Measurements from ENCODE around the gene HOMER2. TPM values are rescaled to one million over a fixed set of nuclear protein-coding genes. Genes with fewer than 3 reads are reported as not detected.

The HOMER2 gene
- polyA plus RNA-seq, 1 experiment: 0.83 TPM

GRCh38 chr15:82971218-82971984 lies 18.9 kb upstream of the HOMER2 start:
- no peak overlapping the region for H3K4me3 ChIP-seq (ENCODE audit: low read depth, low read length)
- no peaks in the 10 kb centered on the region for H3K36me3 ChIP-seq (ENCODE audit: control insufficient read depth, insufficient read depth, low read length)
- DNase-seq (ENCODE audit: low read depth): no peak
- CTCF ChIA-PET: interaction anchor here (0.6 kb wide), 1 partner anchor 316 kb away, joined by 3 read pairs; no protein-coding TSS in a partner anchor
- H3K27me3 ChIP-seq (ENCODE audit: control insufficient read depth, insufficient read depth, low read length): no peaks in the 10 kb centered on the region; the same call in 1 of the 2 replicates
- TF ChIP-seq CTCF (IDR thresholded peaks at IDR 0.05; ENCODE audit: insufficient read depth, low read depth, low read length): no peak
- POLR2A ChIA-PET: no interaction called here

GRCh38 chr15:82970696-82971095 lies 18.2 kb upstream of the HOMER2 start:
- no peaks in the 10 kb centered on the region; the same call in 1 of the 2 replicates for H3K27me3 ChIP-seq (ENCODE audit: control insufficient read depth, insufficient read depth, low read length)
- H3K36me3 ChIP-seq (ENCODE audit: control insufficient read depth, insufficient read depth, low read length): no peaks in the 10 kb centered on the region
- H3K4me3 ChIP-seq (ENCODE audit: low read depth, low read length): no peak overlapping the region
- no peak for TF ChIP-seq CTCF (IDR thresholded peaks at IDR 0.05; ENCODE audit: insufficient read depth, low read depth, low read length)
- POLR2A ChIA-PET: no interaction called here
- CTCF ChIA-PET: no interaction called here
- DNase-seq (ENCODE audit: low read depth): no peak

GRCh38 chr15:82970078-82970686 lies 17.7 kb upstream of the HOMER2 start:
- no peaks in the 10 kb centered on the region; the same call in 1 of the 2 replicates for H3K27me3 ChIP-seq (ENCODE audit: control insufficient read depth, insufficient read depth, low read length)
- ChIA-PET POLR2A (no interaction called here), CTCF (no interaction called here)
- no peak for TF ChIP-seq CTCF (IDR thresholded peaks at IDR 0.05; ENCODE audit: insufficient read depth, low read depth, low read length)
- DNase-seq (ENCODE audit: low read depth): no peak
- no peaks in the 10 kb centered on the region for H3K36me3 ChIP-seq (ENCODE audit: control insufficient read depth, insufficient read depth, low read length)
- H3K4me3 ChIP-seq (ENCODE audit: low read depth, low read length): no peak overlapping the region

- ChIA-PET POLR2A (no interaction called here), CTCF (no interaction called here)
- Histone ChIP-seq H3K36me3 (ENCODE audit: control insufficient read depth, insufficient read depth, low read length) (no peaks in the 10 kb centered on the region), H3K4me3 (ENCODE audit: low read depth, low read length) (no peak overlapping the region), H3K27me3 (ENCODE audit: control insufficient read depth, insufficient read depth, low read length) (no peaks in the 10 kb centered on the region; the same call in 1 of the 2 replicates)
- DNase-seq (ENCODE audit: low read depth): no peak
- TF ChIP-seq CTCF (IDR thresholded peaks at IDR 0.05; ENCODE audit: insufficient read depth, low read depth, low read length): no peak
These were observed 16.8 kb upstream of the HOMER2 start for GRCh38 chr15:82969353-82969752.

GRCh38 chr15:82968066-82968465 lies 15.5 kb upstream of the HOMER2 start:
- no peak for DNase-seq (ENCODE audit: low read depth)
- no peak for TF ChIP-seq CTCF (IDR thresholded peaks at IDR 0.05; ENCODE audit: insufficient read depth, low read depth, low read length)
- CTCF ChIA-PET: no interaction called here

More at GRCh38 chr15:82968066-82968465, 15.5 kb upstream of the HOMER2 start:
- POLR2A ChIA-PET: no interaction called here
- H3K4me3 ChIP-seq (ENCODE audit: low read depth, low read length): no peak overlapping the region
- no peaks in the 10 kb centered on the region for H3K36me3 ChIP-seq (ENCODE audit: control insufficient read depth, insufficient read depth, low read length)
- no peaks in the 10 kb centered on the region; the same call in 1 of the 2 replicates for H3K27me3 ChIP-seq (ENCODE audit: control insufficient read depth, insufficient read depth, low read length)

Data from BJ (cell line).